Stimulated activated CD8-positive, alpha-beta memory T cell treated with anti-CD3 and anti-CD28 coated beads, Interleukin-4, amount 100 ng/mL, for 48 hours (primary cell): ENCODE data around the gene IFI30.
"Not testable (repeated sequence)": the region's sequence is repeated elsewhere in the genome, so short reads cannot be mapped to it uniquely, and the experiment has no call there.

Experiments
- DNase-seq: peaks from one replicate; pipeline ENCODE4 v3.0.0-alpha.2; 2020

The IFI30 gene

GRCh38 chr19:18152817-18153555 lies 20.6 kb upstream of the IFI30 start, which contains the start of gene PIK3R2:
PIK3R2 (plus strand) TSS chr19:18153163; CDS start chr19:18155880, 2,717 bp downstream.
- DNase-seq = peak; percentile 100

GRCh38 chr19:18153556-18154134 lies 20.0 kb upstream of the IFI30 start:
- DNase-seq = peak; percentile 31

DNA sequence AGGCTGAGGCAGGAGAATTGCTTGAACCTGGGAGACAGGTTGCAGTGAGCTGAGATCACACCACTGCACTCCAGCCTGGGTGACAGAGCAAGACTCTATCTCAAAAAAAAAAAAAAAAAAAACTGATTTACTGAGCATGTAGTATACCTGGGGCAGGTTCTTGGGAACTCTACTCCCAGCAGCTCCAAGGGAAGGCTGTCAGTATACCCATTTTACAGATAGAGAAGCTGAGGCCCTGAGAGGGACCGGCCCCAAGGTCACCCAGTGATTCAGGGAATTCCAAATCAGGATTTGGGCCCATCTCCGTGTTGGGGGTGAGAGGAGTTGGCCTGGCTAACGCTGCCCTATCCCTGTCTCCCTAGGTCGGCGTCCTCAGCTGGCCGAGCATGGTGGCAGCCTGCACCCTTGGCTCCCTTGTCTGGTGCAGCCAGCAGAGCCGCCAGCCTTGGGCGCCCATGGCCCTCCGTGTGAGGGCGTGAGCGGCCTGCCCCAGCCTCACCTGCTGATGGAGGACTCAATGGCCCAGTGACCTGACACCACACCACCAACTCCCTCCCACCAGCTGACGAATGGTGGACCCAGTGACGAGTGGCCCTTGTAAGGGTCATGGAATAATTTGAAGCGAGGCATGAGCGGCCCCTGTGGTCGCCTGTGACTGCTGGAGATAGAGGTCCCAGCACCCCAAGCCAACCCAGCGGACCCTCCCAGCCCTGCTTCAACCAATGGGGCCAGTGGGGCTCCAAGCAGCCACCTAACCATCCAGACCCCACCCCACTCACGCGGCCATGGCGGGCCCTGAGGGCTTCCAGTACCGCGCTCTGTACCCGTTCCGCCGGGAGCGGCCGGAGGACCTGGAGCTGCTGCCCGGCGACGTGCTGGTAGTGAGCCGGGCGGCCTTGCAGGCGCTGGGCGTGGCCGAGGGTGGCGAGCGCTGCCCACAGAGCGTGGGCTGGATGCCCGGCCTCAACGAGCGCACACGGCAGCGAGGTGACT lies 18.2 kb upstream of the IFI30 start:
- no peak for DNase-seq

DNA sequence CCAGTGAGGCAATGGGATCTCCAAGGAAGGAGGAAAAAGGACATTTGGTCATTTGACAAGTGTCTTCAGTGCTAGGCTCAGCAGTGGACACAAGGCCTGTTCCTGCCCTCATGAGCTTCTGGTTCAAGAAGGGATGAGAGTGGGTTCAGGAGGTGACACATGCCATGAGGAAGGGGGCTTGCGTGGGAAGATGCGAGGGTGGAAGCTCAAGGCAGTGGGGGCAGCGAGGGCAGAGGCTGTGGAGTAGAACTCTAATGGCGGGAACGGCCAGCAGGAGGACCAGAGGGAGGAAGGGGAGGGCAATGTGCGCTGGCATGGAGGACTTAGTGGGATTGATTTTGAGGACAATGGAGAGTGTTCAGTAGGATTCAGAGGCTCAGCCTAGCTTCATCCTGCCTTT lies 17.3 kb upstream of the IFI30 start:
- DNase-seq = no peak

DNA sequence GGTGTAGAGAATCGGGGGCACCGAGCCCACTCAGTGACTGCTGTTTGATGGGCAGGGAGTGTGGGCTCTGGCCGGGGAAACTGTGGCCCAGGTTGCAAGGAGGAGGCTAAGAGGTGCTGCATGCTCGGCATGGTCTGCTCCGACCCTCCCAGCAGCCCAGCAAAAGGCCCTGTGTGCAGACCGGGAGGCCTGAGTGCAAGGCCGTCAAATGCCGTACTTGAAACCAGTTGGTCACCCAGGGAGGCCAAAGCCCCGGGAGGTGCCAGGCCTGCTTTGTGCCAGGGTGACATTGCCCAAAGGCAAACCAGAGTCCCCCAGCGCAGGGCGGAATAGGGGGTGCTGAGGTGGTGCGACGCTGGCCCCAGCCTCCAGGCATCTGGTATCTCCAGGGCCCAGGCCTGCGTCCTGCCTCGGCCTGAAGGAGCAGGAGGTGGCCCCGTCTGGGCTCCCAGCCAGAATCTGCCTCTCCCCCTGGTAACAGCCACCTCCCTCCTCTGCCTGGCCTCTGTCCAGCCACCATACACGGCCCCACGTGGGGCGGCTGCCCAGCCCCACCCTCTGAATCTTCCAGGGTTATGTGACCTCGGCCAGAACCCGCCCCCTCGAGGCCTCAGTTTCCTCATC lies 16.7 kb upstream of the IFI30 start:
- DNase-seq = no peak

- DNase-seq = no peak
Observed at GRCh38 chr19:18157465-18158063, 16.0 kb upstream of the IFI30 start.

- no peak for DNase-seq
Observed at GRCh38 chr19:18158467-18158866, 15.1 kb upstream of the IFI30 start.

GRCh38 chr19:18159059-18159616 lies 14.5 kb upstream of the IFI30 start:
- not testable (repeated sequence) for DNase-seq

GRCh38 chr19:18159810-18160209 lies 13.8 kb upstream of the IFI30 start:
- no peak for DNase-seq

DNA sequence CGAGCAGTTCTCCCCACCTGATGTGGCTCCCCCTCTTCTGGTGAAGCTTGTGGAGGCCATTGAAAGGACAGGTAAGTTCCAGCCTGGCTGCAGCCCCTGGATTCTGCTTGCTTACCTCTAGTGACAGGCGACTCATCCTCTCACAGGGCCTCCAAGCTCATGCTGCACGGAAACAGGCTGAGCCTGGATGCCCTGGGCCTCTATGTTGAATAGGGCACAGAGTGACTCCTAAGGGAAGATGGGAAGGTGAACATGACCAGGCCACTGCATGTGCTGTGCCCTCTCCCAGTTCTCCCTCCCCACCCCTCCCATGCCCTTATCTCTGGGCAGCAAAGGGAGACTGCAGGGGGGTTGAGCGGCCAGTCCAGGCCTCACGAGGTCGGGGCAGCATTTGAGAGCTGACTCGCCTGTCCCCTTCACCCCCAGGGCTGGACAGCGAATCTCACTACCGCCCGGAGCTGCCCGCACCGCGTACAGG lies 13.1 kb upstream of the IFI30 start:
- DNase-seq = peak; percentile 37

GRCh38 chr19:18160971-18161635 lies 12.5 kb upstream of the IFI30 start:
- peak; percentile 86 for DNase-seq

GRCh38 chr19:18161636-18162002 lies 12.0 kb upstream of the IFI30 start:
- DNase-seq = no peak

- no peak for DNase-seq
Observed at GRCh38 chr19:18164072-18164471, 9.5 kb upstream of the IFI30 start.

DNA sequence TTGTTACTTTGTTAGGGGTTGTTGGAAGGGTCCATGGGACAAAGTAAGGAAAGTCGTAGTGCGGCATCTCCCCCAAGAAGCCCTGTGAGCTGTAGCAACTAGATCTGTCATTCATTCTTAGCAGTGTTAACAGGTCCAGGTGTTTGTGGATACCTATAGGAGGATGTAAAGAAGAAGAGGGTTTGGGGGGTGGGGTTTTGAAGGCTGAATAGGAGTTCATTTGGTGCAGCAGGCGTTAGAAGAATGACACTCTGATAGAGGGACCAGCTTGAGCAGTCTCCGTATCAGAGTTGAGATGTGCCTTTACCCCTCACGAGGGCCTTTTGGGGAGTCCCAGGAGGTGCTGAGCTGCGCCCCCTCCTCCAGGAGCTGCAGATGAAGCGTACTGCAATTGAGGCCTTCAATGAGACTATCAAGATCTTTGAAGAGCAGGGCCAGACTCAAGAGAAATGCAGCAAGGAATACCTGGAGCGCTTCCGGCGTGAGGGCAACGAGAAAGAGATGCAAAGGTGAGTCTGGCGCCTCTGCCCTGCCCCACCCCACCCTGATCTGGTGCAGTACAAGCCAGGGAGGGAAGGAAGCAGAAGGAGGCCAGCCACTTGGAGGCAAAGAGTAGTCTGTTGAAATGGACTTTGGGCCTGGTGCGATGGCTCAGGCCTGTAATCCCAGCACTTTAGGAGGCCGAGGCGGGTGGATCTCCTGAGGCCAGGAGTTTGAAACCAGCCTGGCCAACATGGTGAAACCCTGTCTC lies 7.6 kb upstream of the IFI30 start:
- DNase-seq = no peak

DNA sequence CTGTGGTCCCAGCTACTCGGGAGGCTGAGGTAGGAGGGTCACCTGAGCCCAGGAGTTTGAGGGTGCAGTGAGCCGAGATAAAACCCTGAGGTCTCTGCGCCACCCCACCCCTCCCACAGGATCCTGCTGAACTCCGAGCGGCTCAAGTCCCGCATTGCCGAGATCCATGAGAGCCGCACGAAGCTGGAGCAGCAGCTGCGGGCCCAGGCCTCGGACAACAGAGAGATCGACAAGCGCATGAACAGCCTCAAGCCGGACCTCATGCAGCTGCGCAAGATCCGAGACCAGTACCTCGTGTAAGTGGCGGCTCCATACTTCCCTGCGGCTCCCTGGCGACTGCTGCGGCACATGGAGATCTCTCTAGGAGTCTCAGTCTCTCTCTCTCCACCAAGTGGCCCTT lies 6.6 kb upstream of the IFI30 start:
- no peak for DNase-seq

GRCh38 chr19:18167975-18168645 lies 5.5 kb upstream of the IFI30 start:
- DNase-seq = peak; percentile 76

- DNase-seq = no peak
Observed at GRCh38 chr19:18168673-18169381, 4.8 kb upstream of the IFI30 start.

DNA sequence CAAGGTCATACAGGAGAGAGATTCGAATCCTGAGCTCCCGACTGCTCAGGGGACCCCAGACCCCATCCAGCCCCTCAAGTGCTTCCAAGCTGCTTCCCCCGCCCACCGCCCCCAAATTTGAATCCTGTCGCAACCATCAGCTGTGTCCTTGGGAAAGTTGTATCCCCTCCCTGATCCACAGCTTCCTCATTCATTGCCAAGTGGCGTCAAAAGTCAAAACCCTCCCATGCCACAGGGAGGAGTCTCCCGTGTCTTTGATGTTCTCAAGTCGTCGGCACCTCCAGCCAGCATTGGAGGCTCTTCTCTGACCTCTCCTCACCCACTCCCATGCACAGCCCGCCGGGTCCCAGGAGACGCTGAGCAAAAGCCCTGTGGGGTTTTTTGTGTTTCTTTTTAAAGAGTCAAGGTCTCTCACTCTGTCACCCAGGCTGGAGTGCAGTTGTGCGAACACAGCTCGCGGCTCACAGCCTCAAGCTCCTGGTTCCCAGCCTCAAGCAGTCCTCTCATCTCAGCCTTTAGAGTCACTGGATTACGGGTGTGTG lies 2.8 kb upstream of the IFI30 start:
- no peak for DNase-seq
